Activated CD8-positive, alpha-beta memory T cell treated with anti-CD3 and anti-CD28 coated beads, Interleukin-2, amount 50 U/mL, for 24 hours (primary cell): ENCODE results near the gene TARS2.

Experiments
- DNase-seq: peaks from one replicate; pipeline ENCODE4 v3.0.0-alpha.2; 2020; ENCODE audit errors: extremely low read depth

The TARS2 gene

DNA sequence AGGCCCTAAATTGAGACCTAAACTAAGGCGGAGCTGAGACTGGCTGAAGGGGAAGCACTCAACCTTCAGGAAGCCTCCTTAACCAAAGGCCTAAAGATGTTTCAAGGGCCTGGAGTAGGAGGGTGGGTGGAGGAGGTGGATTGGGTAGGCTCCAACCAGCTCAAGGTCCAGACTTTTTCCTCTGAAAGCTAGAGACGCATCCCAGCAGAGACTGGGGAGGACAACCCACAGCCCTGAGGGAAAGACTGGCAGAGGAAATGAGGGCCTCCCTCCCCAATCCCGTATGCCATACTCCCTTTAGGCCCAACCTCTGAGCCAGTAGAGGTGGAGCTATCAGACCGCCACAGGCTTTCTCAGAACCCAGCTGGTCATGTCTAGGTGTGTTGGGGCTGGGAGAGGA lies 21.8 kb downstream of the TARS2 start:
- no peak for DNase-seq

DNA sequence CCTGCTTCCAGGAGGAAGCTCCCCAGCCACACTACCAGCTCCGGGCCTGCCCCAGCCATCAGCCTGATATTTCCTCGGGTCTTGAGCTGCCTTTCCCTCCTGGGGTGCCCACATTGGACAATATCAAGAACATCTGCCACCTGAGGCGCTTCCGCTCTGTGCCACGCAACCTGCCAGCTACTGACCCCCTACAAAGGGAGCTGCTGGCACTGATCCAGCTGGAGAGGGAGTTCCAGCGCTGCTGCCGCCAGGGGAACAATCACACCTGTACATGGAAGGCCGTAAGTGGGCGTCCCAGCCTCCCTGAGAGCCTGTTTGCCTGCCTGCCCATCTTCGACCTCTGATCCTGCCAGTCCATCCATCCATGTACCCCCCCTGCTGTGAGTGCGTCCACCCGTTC lies 24.3 kb downstream of the TARS2 start:
- DNase-seq, result no peak

- no peak for DNase-seq
Observed at GRCh38 chr1:150511985-150512660, 24.9 kb downstream of the TARS2 start.

- no peak for DNase-seq
Observed at GRCh38 chr1:150512846-150513245, 25.6 kb downstream of the TARS2 start.

DNA sequence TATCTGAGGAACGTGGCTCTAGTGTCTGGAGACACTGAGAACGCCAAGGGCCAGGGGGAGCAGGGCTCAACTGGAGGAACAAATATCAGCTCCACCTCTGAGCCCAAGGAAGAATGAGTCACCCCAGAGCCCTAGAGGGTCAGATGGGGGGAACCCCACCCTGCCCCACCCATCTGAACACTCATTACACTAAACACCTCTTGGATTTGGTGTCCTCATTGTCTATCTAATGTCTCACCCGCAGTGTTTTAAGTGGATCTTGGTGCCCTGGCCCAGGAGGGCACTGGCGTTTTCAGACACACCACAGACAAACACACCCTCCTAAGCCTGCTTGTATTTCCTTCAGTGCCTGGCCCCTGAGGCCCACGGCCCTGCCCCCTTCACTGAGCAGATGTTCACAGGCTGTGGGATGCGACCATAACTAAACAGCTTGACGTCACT lies 26.2 kb downstream of the TARS2 start:
- no peak for DNase-seq

- no peak for DNase-seq
Observed at GRCh38 chr1:150514260-150514659, 27.0 kb downstream of the TARS2 start.

DNA sequence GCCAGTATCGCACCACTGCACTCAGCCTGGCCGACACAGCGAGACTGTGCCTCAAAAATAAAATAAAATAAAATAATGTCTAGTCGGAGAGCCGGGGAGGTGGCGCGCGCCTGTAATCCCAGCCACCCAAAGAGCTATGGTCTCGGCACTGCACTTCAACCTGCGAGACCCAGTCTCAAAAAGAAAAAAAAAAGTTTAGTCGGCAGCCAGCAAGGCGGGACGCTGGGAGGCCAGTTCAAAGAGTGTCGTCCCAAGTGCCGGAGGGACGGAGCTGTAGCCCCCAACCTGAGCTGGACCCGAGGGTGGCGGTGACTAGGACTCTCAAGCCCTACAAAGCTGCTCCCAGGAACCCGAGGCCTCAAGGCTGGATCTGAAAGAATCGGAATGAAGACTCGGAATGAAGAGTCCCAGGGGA lies 27.7 kb downstream of the TARS2 start:
- DNase-seq, result no peak

DNA sequence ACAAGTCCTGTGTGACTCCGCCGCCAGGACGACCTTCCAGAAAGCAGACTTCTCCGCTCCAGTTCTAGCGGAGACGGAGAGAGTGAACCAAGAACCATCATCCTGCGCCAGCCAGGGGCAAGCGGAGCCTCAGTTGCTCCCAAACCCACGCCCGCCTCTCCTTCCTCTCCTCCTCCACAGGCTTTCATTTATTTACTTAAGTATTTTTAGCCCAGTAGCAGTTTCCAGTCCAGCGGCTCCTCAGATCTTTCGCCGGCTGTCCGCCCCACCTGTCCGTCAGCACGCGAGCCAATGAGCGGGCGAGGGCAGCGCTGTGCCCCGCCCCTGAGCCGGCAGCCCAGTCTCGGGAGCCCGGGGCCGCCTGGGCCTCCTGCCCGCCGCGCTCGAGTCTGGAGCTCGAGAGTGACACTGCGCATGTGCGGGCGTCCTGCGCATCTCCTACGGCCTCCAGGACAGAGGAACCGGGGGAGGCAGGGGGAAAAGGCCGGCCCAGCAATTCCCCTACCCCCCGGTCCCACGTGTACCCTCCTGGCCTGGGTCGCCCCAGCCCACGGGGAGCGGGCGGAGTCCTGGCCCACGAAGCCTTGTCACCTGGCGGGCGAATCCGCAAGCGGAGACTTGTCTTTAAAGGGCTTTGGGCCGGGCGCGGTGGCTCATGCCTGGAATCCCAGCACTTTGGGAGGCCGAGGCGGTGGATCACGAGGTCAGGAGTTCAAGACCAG lies 28.3 kb downstream of the TARS2 start, which contains the start of gene FALEC:
Gene FALEC, plus strand, starts transcription at position 425 of the 722 bp plus-strand sequence.
- DNase-seq, result peak; percentile 69

- DNase-seq, result no peak
Observed at GRCh38 chr1:150516050-150516591, 28.9 kb downstream of the TARS2 start.

- DNase-seq, result no peak
Observed at GRCh38 chr1:150516616-150517015, 29.4 kb downstream of the TARS2 start.

- no peak for DNase-seq
Observed at GRCh38 chr1:150521196-150521968, 34.2 kb downstream of the TARS2 start.

GRCh38 chr1:150525348-150525747 lies 38.1 kb downstream of the TARS2 start:
- no peak for DNase-seq

DNA sequence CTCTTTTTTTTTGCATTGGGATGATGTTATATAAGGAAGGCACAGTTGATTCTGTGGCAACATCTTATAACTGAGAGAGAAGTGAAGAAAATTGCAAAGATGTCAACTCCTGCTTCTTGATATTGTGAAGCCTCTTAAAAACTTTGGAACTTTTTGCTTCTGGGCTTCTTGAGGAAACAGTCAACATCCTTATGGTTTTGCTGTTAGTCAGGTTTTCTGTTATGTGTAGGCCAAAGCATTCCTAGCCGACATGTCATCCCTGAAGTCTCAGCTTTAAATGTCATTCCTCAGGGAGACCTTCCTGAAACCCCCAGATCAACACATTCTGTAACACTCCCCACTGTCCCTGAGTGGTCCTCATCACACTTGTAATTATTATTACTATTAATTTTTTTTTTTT lies 41.0 kb downstream of the TARS2 start:
- DNase-seq, result no peak

DNA sequence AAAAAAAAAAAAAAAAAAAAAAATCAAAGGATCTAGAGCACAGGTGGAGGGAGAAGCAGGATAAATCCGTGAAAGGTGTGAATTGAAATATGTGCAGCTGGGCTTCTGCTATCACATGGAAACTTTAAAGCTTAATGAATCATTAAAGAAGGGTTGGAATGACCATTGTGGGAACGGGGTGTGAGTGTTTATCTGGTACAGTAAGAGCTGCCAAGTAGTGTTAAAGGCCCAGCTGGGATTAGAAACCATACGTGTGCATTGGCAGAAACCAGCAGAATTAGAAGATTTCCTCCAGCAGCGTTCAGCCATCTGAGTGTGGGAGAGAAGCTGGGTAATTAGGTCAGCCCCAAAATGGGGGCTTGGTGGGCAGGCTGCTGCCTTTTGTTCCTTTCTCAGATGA lies 41.8 kb downstream of the TARS2 start:
- no peak for DNase-seq

GRCh38 chr1:150530491-150531159 lies 43.4 kb downstream of the TARS2 start:
- DNase-seq, result no peak

- DNase-seq, result no peak
Observed at GRCh38 chr1:150532860-150533259, 45.6 kb downstream of the TARS2 start.

DNA sequence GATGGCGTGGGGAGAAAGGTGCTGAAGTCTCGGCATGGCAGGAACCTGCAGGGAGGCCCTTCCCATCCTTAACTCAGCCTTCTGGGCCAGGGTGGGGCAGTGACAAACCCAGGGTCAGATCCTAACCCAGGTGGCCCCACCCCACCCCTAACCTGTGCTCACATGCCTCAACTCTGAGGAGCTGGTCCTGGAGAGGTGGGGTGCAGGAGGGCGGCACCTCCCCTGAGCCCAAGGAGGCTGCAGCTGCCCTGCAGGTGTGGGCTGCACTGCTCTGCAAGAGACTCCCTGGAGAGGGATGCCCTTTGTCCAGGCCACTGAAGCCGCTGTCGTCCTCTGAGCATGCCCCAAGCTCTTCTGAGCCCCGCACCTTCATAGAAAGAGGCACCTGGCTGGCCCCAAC lies 46.8 kb downstream of the TARS2 start:
- DNase-seq, result no peak

GRCh38 chr1:150535511-150536287 lies 48.5 kb downstream of the TARS2 start:
- DNase-seq, result no peak

- DNase-seq, result no peak
Observed at GRCh38 chr1:150536836-150537731, 49.9 kb downstream of the TARS2 start.
